A549 treated with AZD9567 at 1 μM for 4 hours (cell line): Measurements from ENCODE around the gene TRIM61. TPM values are rescaled to one million over a fixed set of nuclear protein-coding genes. Genes with fewer than 3 reads are reported as not detected.

Experiments used
- total RNA-seq: library from RNA; stranded (reverse); fragments of 200-300 nt; extraction: Qiagen RNA extraction; gene quantifications from 5 replicates; pipeline ENCODE4 v1.2.3, GENCODE V29; 2022; ENCODE audit not compliant: insufficient read depth

The TRIM61 gene
- not detected in 5 replicates for total RNA-seq

GRCh38 chr4:164977243-164978164 lies at the start of gene TRIM61:
TRIM61 (minus strand) TSS chr4:164977657; CDS start chr4:164970002, 7,655 bp downstream.

Other genes with a start within 250 kb of the TRIM61 start
- 0.02 to 0.08 TPM (median 0.05 TPM) in 4 of 5 replicates, not detected in the other for gene SMIM31, start 223.5 kb downstream of the TRIM61 start, total RNA-seq
- gene APELA, start 100.5 kb downstream of the TRIM61 start, total RNA-seq: not detected in 5 replicates
- gene TRIM60, start 54.3 kb upstream of the TRIM61 start, total RNA-seq: not detected in 5 replicates
- not detected in 5 replicates for gene TRIM75, start 76.2 kb upstream of the TRIM61 start, total RNA-seq
- gene TMEM192, start 135.2 kb upstream of the TRIM61 start, total RNA-seq: 7.8 to 9.7 TPM (median 8.9 TPM) in 5 replicates
- 12.9 to 22.9 TPM (median 16.1 TPM) in 5 replicates for gene KLHL2, start 229.9 kb upstream of the TRIM61 start, total RNA-seq